ENCODE results near the gene DIDO1.

DIDO1 gene

GRCh38 chr20:62942456-62942855 is 16.2 kb upstream of the DIDO1 start:
- TF ChIP-seq CTCF (IDR thresholded peaks at IDR 0.05; ENCODE audit: control insufficient read depth, extremely low read depth, insufficient read depth), result no peak
- DNase-seq (ENCODE audit: low read depth), result no peak
- H3K4me3 ChIP-seq (ENCODE audit: low read depth, low read length), result no peak overlapping the region

GRCh38 chr20:62941792-62942191 is 15.5 kb upstream of the DIDO1 start:
- no peak overlapping the region for H3K4me3 ChIP-seq (ENCODE audit: low read depth, low read length)
- no peak for DNase-seq (ENCODE audit: low read depth)
- no peak for TF ChIP-seq CTCF (IDR thresholded peaks at IDR 0.05; ENCODE audit: control insufficient read depth, extremely low read depth, insufficient read depth)

- no peak for TF ChIP-seq CTCF (IDR thresholded peaks at IDR 0.05; ENCODE audit: control insufficient read depth, extremely low read depth, insufficient read depth)
- no peak for DNase-seq (ENCODE audit: low read depth)
- no peak overlapping the region for H3K4me3 ChIP-seq (ENCODE audit: low read depth, low read length)
These were observed 14.6 kb upstream of the DIDO1 start for GRCh38 chr20:62940875-62941274.

GRCh38 chr20:62938105-62938888 is 12.0 kb upstream of the DIDO1 start, which contains the start of gene GID8:
Gene GID8 (plus strand): TSS chr20:62938147. CDS start chr20:62941503, 3,356 bp downstream.
- peak within 1 kb of the TSS; percentile 88 for H3K4me3 ChIP-seq (ENCODE audit: low read depth, low read length)
- TF ChIP-seq CTCF (IDR thresholded peaks at IDR 0.05; ENCODE audit: control insufficient read depth, extremely low read depth, insufficient read depth), result 0 out of 2 replicates have a peak, but pooled peaks have one; percentile 3
- no peak for DNase-seq (ENCODE audit: low read depth)

GRCh38 chr20:62937268-62938104 is 11.2 kb upstream of the DIDO1 start:
- no peak for TF ChIP-seq CTCF (IDR thresholded peaks at IDR 0.05; ENCODE audit: control insufficient read depth, extremely low read depth, insufficient read depth)
- H3K4me3 ChIP-seq (ENCODE audit: low read depth, low read length), result peak overlapping the region; percentile 88

GRCh38 chr20:62935968-62936585 is 9.8 kb upstream of the DIDO1 start:
- no peak for DNase-seq (ENCODE audit: low read depth)
- no peak for TF ChIP-seq CTCF (IDR thresholded peaks at IDR 0.05; ENCODE audit: control insufficient read depth, extremely low read depth, insufficient read depth)
- H3K4me3 ChIP-seq (ENCODE audit: low read depth, low read length), result peak overlapping the region; percentile 88

More at GRCh38 chr20:62937268-62938104, 11.2 kb upstream of the DIDO1 start:
- DNase-seq (ENCODE audit: low read depth), result peak; percentile 88

Measured in LNCaP clone FGC (cell line).